ENCODE results near the gene EPHB1.
"Not testable (repeated sequence)": the region's sequence is repeated elsewhere in the genome, so short reads cannot be mapped to it uniquely, and the experiment has no call there.

EPHB1 gene

DNA sequence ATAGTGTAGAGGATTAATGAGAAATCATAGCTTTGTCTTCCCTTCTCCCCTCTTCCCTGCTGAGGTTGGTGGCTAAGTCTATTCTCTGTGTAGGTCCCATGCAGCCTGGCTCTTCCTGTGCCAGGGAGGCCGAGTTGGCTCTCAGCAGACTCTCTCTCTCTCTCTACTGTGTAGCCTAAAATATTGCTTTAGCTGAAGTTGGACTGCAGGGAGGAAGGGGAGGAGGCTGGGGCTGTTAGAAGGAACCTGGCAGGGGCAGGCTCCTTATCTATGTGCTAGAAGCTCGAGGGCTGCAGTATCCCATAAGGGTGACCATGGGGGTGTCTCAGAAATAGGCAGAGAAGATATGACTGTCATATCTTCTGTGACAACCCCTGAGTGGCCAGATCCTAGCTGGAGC is 160.8 kb downstream of the EPHB1 start:
- DNase-seq (ENCODE audit: low read depth), result no peak

DNA sequence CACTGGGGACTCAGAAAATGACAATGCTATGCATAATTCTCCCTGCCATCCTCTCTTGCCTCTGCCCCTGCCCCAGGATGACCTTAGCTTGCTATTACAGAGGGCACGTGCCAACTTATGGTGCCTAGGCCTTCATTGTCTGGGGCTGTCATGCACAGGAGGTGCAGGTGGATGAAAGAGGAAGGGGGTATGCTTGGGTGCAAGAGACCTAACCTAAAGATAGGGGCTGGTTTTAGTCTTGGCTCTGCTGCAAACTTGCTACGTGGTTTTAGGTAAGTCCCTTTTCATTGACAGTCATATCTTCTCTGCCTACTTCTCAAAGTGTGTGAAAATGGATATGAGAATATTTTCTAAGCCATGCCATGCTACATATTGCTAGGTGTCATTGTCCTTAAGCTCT is 161.3 kb downstream of the EPHB1 start:
- no peak for DNase-seq (ENCODE audit: low read depth)

- DNase-seq (ENCODE audit: low read depth), result no peak
Measured at GRCh38 chr3:134956844-134957243, 161.8 kb downstream of the EPHB1 start.

DNA sequence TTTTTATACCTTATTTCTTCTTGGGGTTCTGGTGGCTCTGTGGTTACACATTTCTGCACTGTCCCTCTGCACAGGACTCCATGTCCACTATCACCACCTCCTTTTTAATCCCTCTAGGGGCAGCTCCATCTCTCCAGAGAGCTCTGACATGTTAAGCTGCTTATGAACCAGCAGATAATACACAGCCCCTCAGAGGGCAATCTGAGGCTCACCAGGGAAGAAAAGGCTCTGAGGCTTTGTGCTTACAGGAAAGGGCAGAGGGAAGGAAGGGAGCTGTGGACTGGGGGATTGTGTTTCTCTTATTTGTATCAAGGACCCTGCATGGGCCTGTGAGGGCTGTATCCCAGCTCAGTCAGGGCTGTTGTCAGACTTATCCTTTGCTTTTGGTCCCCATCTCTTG is 164.5 kb downstream of the EPHB1 start:
- DNase-seq (ENCODE audit: low read depth), result no peak

DNA sequence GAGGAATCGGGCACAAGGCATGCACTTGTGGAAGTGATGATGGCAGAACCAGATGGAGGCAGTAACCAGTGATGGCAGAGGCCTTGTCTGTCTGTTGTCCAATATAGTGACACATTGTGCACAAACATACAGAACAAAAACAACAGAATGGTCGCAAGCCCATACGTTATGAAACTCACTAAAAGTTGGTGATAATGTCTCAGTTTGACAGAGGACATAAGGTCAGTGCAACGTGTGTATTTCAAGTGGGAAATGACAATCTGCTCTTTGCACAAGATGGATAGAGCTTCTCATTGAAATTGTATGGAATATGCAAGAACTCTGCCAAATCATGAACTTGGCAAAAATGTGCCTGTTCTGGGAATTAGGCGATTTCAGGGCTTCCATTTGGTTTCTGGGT is 169.2 kb downstream of the EPHB1 start:
- no peak for DNase-seq (ENCODE audit: low read depth)

- DNase-seq (ENCODE audit: low read depth), result no peak
Measured at GRCh38 chr3:134965865-134966481, 170.9 kb downstream of the EPHB1 start.

GRCh38 chr3:134970895-134971294 is 175.8 kb downstream of the EPHB1 start:
- DNase-seq (ENCODE audit: low read depth), result no peak

GRCh38 chr3:134971306-134971705 is 176.2 kb downstream of the EPHB1 start:
- DNase-seq (ENCODE audit: low read depth), result no peak

- DNase-seq (ENCODE audit: low read depth), result not testable (repeated sequence)
Measured at GRCh38 chr3:134971907-134972306, 176.8 kb downstream of the EPHB1 start.

- no peak for DNase-seq (ENCODE audit: low read depth)
Measured at GRCh38 chr3:134972836-134973455, 177.9 kb downstream of the EPHB1 start.

DNA sequence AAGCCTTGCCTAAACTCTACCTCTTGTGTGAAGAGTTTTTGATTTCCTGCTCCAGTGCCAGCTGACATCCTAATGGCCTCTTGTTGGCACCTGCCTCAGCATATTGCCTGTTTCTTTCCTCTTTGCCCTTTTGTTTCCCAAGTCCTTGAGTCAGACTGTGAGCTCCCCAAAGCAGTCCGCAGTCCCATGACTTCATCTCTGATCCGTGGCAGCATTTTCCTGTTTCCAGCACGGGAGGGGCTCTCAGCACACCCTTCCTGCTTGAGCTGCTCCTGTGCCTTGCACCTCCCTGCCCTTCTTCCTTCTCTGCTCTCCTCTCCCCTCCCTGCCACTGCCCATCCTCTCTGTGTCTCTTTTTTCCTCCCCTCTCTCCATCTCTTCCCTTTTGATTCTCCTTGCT is 179.6 kb downstream of the EPHB1 start:
- no peak for DNase-seq (ENCODE audit: low read depth)

- DNase-seq (ENCODE audit: low read depth), result no peak
Measured at GRCh38 chr3:134976948-134977347, 181.9 kb downstream of the EPHB1 start.

DNA sequence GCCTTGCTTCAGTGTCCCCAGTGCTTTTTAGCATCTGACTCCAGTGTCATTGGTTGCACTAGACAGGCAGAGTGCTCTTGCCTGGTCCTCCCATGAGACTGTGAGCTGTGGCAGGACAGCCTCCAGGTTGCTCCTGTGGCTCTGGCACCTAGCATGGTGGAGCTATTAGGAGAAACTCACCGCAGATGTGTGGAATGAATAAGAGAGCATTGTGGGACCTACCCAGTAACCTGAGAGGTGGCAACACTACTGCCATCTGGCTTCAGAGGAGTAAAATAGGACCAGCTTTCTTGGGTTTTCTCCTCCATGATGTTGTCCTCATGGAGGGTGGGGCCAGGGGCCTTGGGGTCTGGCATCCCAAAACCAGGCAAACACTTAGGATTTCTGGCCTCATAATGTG is 183.6 kb downstream of the EPHB1 start:
- DNase-seq (ENCODE audit: low read depth), result no peak

- DNase-seq (ENCODE audit: low read depth), result no peak
Measured at GRCh38 chr3:134985864-134986715, 191.0 kb downstream of the EPHB1 start.

DNA sequence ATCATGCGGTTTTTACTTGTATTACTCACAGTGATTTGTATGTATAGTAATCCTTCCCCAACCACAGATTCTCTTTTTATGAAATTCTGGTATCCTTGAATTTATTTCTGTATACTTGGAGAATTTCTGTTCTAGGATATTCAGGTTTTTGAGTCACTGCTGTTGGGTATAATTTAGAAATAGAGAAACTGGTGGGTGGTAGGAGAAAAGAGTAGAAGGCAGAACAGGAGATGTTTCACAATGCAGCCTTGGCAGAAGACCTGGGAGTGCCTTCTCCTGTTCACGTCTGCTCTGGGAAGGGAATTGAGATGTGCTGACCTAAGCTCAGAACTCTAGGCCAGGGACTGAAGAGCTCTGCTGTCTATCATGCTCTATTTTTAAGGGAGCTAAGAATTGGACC is 193.6 kb downstream of the EPHB1 start:
- no peak for DNase-seq (ENCODE audit: low read depth)

GRCh38 chr3:134991003-134991402 is 195.9 kb downstream of the EPHB1 start:
- DNase-seq (ENCODE audit: low read depth), result no peak

DNA sequence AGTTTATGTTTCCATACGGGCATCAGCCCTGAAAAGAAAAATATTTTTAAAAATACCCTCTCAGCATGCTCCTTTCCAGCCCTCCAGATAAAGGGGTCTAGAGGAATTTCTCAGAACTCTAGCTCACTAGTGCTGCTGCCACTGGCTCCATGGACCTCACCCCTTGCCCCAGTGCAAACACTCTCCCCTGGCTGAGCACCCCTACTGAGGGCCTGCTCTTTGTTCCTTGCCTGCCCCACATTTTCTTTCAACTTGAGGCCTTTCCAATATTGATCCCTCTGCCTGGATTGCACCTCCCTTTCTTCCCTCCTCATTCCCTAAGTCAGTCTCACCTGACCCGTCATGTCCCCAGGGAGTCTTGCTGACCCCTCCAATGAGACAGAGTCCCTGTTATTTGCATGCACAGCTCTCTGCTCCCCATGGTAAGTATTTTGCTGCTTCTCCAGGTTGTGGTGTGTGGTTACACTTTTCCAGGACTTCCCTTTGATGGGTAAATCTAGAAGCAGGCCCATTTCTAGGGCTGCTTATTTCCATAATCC is 196.5 kb downstream of the EPHB1 start:
- no peak for DNase-seq (ENCODE audit: low read depth)

- no peak for DNase-seq (ENCODE audit: low read depth)
Measured at GRCh38 chr3:134992180-134992579, 197.1 kb downstream of the EPHB1 start.

DNA sequence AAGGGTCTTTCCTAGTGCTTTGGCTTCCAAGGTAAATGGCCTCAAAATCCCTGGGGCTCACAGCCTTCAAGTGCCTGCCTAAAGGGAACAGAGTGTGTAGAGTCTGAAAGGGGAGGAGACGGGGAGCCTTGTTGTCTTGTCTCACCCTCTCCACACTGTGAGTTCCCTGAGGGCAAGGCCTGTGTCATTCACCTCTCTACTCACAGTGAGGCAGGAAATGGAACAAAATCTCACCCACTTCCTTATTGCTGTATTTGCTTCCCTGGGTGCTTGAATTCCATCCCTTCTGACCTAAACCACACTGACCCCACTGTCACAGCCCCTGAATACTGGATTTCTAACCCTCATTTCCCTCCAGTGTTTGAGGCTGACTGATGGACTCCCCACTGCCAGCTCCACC is 197.5 kb downstream of the EPHB1 start:
- DNase-seq (ENCODE audit: low read depth), result no peak

GRCh38 chr3:134993011-134993410 is 198.0 kb downstream of the EPHB1 start:
- no peak for DNase-seq (ENCODE audit: low read depth)

DNA sequence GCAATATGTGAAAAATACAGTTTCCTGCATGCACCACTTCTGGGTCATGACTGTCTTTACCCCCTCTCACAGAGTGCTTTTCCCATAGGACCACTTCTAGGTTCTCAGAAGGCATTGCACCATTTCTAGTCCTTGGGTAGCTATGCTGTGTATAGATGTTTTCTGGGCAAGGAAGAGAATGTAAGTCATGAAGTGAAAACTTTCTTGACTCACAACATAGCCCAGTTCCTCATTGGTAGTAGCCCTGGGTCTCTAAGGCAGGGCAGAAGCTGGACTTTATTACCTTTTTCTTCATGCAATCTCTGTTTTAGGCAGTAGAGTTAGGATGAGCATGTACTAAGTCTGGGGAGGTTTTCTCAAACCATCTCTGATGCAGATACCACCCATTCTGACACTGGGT is 203.1 kb downstream of the EPHB1 start:
- no peak for DNase-seq (ENCODE audit: low read depth)

DNA sequence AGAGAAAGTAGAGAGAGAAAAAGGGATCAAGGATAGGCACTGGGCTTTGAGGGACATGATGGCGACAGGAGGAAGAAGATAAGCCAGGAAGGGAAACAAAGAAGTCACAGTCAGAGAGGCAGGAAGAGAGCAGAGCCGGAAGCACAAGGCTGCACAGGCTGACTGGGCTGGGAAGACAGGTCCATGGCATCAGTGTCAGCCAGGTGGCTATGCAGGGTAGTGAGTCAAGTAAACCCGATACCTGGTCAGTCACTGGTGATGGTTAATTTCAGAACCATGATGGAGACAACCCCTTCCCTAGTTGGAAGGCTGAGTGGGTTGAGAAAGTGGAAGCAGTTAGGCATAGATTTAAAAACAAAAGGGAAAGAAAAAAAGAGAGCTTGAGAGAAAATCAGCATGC is 203.8 kb downstream of the EPHB1 start:
- DNase-seq (ENCODE audit: low read depth), result no peak

GRCh38 chr3:135000465-135000864 is 205.4 kb downstream of the EPHB1 start:
- DNase-seq (ENCODE audit: low read depth), result no peak

Measured in GM04503 (cell line).